Astrocyte of the cerebellum (primary cell): ENCODE measurements around the gene P2RX6.

Source experiments
- DNase-seq: peaks from one replicate; pipeline ENCODE4 v3.0.0-alpha.2; 2011; ENCODE audit warnings: low read depth
- H3K4me3 ChIP-seq: 2 replicates; pipeline ENCODE4 v1.5.1; 2011; ENCODE audit warnings: mild to moderate bottlenecking, low read depth, low read length, moderate library complexity
- CTCF ChIP-seq: IDR thresholded peaks from 2 replicates; pipeline ENCODE4 v1.5.1; 2012; ENCODE audit warnings: low read length, low read depth, moderate library complexity, mild to moderate bottlenecking; ENCODE audit errors: missing control alignments
- in situ Hi-C: cut with HindIII; loops from 2 replicates; pipeline ENCODE4 v1.10.0; 2017; ENCODE audit warnings: low sequenced_read_pairs

Gene P2RX6

GRCh38 chr22:20998411-20999336, 16.3 kb upstream of the P2RX6 start:
- DNase-seq = no peak
- TF ChIP-seq CTCF = no peak
- in situ Hi-C loops = no loop called here
- no peak overlapping the region for H3K4me3 ChIP-seq

GRCh38 chr22:20999350-21000206, 15.4 kb upstream of the P2RX6 start:
- H3K4me3 ChIP-seq = no peak overlapping the region
- in situ Hi-C loops = no loop called here
- TF ChIP-seq CTCF = no peak
- no peak for DNase-seq

- in situ Hi-C loops = no loop called here
- TF ChIP-seq CTCF = no peak
Observed at GRCh38 chr22:21000207-21000986, 14.6 kb upstream of the P2RX6 start.

GRCh38 chr22:21000987-21001600, 13.9 kb upstream of the P2RX6 start:
- no peak for TF ChIP-seq CTCF
- peak overlapping the region; percentile 88 for H3K4me3 ChIP-seq
- DNase-seq = no peak
- in situ Hi-C loops = no loop called here

More at GRCh38 chr22:21000207-21000986, 14.6 kb upstream of the P2RX6 start:
- H3K4me3 ChIP-seq = peak overlapping the region; percentile 88
- DNase-seq = no peak

GRCh38 chr22:21001601-21002325, 13.2 kb upstream of the P2RX6 start, which contains the start of gene THAP7:
Gene THAP7 (minus strand): TSS chr22:21002118. CDS start chr22:21001911, 207 bp downstream.
- TF ChIP-seq CTCF = no peak
- DNase-seq = peak; percentile 80
- H3K4me3 ChIP-seq = peak within 1 kb of the TSS; percentile 88
- in situ Hi-C loops = no loop called here
